Coronary artery (tissue), 2 donors: Measurements from ENCODE around the gene HMGN2.

Experiments
- DNase-seq: peaks from one replicate; pipeline ENCODE4 v3.0.0-alpha.2; 2017; ENCODE audit warnings: low spot score
- H3K27ac ChIP-seq, 2 donors: fragments of 200-600 bp; sonication (generic); one replicate each; pipeline ENCODE4 v1.5.1; 2016 to 2019
- H3K4me3 ChIP-seq: fragments of 200-600 bp; sonication (generic); 2 replicates; pipeline ENCODE4 v1.5.1; 2016; ENCODE audit warnings: mild to moderate bottlenecking, moderate library complexity
- CTCF ChIP-seq: fragments of 200-600 bp; sonication (generic); IDR thresholded peaks from one replicate; pipeline ENCODE4 v1.5.1; 2019; ENCODE audit warnings: antibody characterized with exemption

HMGN2 gene

DNA sequence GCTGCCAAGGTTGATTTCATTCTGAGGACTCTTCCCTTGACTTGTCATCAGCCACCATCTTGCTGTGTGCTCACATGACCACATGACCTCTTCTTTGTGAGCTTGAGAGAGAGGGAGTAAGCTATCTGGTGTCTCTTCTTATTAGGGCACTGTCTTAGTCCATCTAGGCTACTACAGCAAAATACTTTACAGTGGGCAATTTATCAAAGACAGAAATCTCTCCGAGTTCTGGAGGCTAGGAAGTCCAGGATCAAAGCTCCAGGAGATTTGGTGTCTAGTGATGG, 45.5 kb downstream of the HMGN2 start:
- TF ChIP-seq CTCF, result no peak
- Histone ChIP-seq H3K4me3 (no peak overlapping the region), H3K27ac (no peak overlapping the region)
- no peak for DNase-seq

DNA sequence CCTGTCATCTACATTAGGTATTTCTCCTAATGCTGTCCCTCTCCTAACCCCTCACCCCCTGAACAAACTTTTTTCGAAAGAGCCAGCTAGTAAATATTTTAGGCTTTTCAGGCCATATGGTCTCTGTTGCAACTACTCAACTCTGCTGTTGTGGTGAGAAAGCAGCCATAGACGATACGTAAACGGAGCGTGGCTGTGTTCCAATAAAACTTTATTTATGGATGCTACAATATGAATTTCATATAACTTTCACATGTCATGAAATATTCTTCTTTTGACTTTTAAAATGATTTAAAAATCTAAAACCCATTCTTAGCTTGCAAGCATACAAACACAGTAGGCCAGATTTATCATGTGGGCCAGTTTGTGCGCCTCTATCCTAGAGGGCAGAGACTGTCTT, 46.1 kb downstream of the HMGN2 start:
- DNase-seq, result no peak
- Histone ChIP-seq H3K27ac (no peak overlapping the region), H3K4me3 (no peak overlapping the region)
- no peak for TF ChIP-seq CTCF

- Histone ChIP-seq H3K4me3 (no peak overlapping the region), H3K27ac (no peak overlapping the region)
- TF ChIP-seq CTCF, result no peak
- no peak for DNase-seq
Observed at GRCh38 chr1:26520339-26520738, 48.1 kb downstream of the HMGN2 start.

- Histone ChIP-seq H3K27ac (no peak overlapping the region), H3K4me3 (no peak overlapping the region)
- no peak for DNase-seq
- no peak for TF ChIP-seq CTCF
Observed at GRCh38 chr1:26521669-26522030, 49.4 kb downstream of the HMGN2 start.

- no peak for TF ChIP-seq CTCF
- DNase-seq, result no peak
- Histone ChIP-seq H3K27ac (no peak overlapping the region), H3K4me3 (no peak overlapping the region)
Observed at GRCh38 chr1:26522073-26522472, 49.8 kb downstream of the HMGN2 start.

DNA sequence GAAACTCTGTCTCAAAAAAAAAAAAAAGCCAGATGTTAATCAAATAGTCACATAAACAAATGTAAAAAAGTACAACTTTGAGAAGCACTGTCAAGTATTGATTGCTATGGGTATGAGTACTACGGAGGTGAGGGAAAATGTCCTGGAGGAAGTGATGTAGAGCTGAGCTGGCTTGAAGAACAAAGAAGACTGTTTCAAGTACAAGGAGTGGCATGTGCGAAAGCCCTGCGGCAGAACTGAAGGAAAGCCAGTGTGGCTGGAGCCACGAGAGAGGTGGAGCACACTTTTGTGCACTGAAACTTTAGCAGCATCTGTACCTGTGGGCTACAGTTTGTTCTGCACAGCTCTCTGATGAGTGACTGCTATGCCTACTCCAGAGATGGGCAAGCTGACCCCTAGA, 51.9 kb downstream of the HMGN2 start:
- no peak for TF ChIP-seq CTCF
- Histone ChIP-seq H3K4me3 (no peak overlapping the region), H3K27ac (no peak overlapping the region)
- no peak for DNase-seq
